Right atrium auricular region (tissue), 2 donors: Measurements from ENCODE around the gene COX6B2. TPM values are rescaled to one million over a fixed set of nuclear protein-coding genes. Genes with fewer than 3 reads are reported as not detected.

Source experiments
- DNase-seq: peaks from one replicate; pipeline ENCODE4 v3.0.0-alpha.2; 2019; ENCODE audit warnings: low spot score
- H3K27ac ChIP-seq, 2 donors: fragments of 200-600 bp; sonication (generic); 1 replicate in 1 of 2; 2 replicates in 1 of 2; pipeline ENCODE4 v1.5.1; 2016 to 2019
- H3K27me3 ChIP-seq, 2 donors: fragments of 200-600 bp; sonication (generic); one replicate each; pipeline versions ENCODE4 v1.5.1 to v1.6.0; 2017 to 2019
- H3K36me3 ChIP-seq: fragments of 200-600 bp; sonication (generic); one replicate; pipeline ENCODE4 v1.5.1; 2016
- H3K4me1 ChIP-seq, 2 donors: fragments of 200-600 bp; sonication (generic); one replicate each; pipeline versions ENCODE4 v1.5.1 to v1.6.0; 2017 to 2019
- H3K4me3 ChIP-seq, 2 donors: fragments of 200-600 bp; sonication (generic); 1 replicate in 1 of 2; 2 replicates in 1 of 2; pipeline ENCODE4 v1.5.1; 2017 to 2019; ENCODE audit warnings: mild to moderate bottlenecking in 1 of 2, moderate library complexity in 1 of 2
- H3K9me3 ChIP-seq, 2 donors: fragments of 200-600 bp; sonication (generic); one replicate each; pipeline ENCODE4 v1.5.1; 2019
- total RNA-seq, 2 donors: library from RNA; depleted of rRNA; stranded (reverse); fragments of >200 nt; gene quantifications; one replicate each; pipeline ENCODE4 v1.1.0, GENCODE V29; 2016
- TF ChIP-seq, protein P1 (sequence below), 2 donors: fragments of 200-600 bp; sonication (generic); IDR thresholded peaks; one replicate each; pipeline ENCODE4 v1.5.1; 2019; ENCODE audit warnings: antibody characterized with exemption in 2 of 2

Gene COX6B2
- total RNA-seq, 2 donors from 2014 or later, result not detected

DNA sequence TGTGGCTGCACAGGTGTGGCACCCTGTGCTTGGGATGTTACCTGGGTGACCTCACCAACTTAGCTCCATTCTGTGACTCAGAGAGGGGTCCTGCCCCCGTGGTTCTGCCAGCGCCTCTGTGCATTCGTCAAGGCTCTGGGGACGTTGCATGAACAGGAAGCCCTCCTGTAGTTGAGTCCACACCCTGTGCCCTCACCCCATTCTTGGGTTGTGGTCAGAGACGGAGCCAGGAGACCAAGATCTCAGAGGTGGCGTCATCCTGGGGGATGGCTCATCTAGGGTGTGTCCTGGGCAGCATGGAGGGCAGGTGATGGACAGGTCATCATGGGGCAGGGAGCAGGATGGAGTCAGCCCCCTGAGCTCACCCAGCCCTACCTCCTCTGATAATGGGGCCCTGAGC lies 2.5 kb downstream of the COX6B2 start:
- no peak overlapping the region for H3K4me3 ChIP-seq
- H3K4me1 ChIP-seq, result peaks cover 0 to 23% of the 10 kb centered on the region in 2 donors
- TF ChIP-seq, protein P1, sequence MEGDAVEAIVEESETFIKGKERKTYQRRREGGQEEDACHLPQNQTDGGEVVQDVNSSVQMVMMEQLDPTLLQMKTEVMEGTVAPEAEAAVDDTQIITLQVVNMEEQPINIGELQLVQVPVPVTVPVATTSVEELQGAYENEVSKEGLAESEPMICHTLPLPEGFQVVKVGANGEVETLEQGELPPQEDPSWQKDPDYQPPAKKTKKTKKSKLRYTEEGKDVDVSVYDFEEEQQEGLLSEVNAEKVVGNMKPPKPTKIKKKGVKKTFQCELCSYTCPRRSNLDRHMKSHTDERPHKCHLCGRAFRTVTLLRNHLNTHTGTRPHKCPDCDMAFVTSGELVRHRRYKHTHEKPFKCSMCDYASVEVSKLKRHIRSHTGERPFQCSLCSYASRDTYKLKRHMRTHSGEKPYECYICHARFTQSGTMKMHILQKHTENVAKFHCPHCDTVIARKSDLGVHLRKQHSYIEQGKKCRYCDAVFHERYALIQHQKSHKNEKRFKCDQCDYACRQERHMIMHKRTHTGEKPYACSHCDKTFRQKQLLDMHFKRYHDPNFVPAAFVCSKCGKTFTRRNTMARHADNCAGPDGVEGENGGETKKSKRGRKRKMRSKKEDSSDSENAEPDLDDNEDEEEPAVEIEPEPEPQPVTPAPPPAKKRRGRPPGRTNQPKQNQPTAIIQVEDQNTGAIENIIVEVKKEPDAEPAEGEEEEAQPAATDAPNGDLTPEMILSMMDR (IDR thresholded peaks at IDR 0.05), result no peak
- peaks cover 3% of the 10 kb centered on the region for H3K36me3 ChIP-seq
- DNase-seq, result no peak
- no peaks in the 10 kb centered on the region for H3K9me3 ChIP-seq
- H3K27me3 ChIP-seq, result peaks cover 21 to 33% of the 10 kb centered on the region in 2 donors
- H3K27ac ChIP-seq, result no peak overlapping the region

DNA sequence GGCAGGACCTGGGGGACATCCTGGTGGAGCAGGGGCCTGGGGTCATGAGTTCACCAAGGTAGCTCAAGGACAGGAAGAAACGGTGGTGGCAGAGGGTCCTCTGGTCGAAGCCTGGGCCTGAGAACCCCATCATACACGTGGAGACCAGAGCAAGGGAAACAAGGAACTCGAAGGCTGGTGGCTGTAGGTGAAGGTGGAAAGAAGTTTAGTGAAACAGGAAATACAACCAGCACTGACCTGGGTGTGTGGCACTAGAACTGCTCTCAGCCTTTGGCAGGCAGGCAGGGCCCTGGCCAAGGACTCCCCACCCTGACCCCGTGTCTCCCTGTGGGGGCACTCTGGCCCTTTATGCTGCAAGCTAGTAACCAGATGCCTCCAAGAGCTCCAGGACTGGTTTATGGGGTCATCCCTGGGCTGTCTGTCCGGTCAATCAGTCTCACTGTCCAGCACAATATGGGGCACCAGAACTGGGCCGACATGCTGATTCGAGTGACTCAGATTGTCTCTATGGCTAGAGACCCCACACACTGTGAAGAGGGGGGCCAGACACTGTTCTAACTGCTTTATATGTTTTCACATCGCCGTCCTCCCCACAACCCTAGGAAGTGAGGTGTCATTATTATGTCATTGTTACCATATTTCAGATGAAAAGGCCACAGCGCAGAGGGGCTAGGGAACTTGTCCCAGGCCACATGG lies 3.8 kb downstream of the COX6B2 start:
- H3K4me1 ChIP-seq, result peaks cover 0 to 29% of the 10 kb centered on the region in 2 donors
- no peak for DNase-seq
- peaks cover 21 to 33% of the 10 kb centered on the region in 2 donors for H3K27me3 ChIP-seq
- TF ChIP-seq, protein P1 (IDR thresholded peaks at IDR 0.05), result no peak
- peaks cover 4% of the 10 kb centered on the region for H3K36me3 ChIP-seq
- no peak overlapping the region for H3K27ac ChIP-seq
- H3K9me3 ChIP-seq, result no peaks in the 10 kb centered on the region
- no peak overlapping the region for H3K4me3 ChIP-seq

DNA sequence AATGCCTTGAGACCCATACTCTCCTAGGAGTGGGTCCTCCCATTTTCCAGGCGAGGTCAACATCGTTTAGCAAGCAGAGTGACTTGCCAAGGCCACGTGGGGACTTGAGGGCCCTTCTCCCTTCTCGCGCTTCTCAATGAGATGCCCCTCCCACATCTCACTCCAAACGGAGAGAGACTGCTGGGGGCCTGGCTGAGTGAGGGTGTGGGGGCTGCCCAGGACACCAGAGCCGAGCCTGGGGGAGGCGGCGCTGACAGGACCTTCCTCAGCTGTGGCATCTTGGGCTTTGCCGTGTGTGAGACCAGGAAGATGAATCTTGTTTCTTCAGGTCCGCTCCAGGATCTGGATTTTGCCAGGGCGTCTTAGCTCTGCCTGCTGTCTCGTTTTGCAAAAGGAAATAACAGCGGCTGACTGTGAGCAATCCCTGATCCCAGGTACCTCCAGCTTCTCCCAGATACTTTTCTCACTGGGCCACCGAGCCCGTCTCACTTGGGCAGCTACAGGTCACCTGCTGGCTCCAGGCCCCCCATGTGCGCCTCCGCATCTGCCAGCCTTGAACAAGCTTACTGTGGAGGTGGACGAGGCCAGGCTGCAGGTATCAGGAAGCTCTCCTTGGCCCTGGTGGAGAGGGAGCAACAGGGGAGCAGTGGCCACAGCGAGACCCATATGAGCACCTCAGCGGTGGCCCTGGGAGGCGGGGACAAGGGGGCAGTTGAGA lies 6.0 kb downstream of the COX6B2 start:
- peaks cover 0 to 14% of the 10 kb centered on the region in 2 donors for H3K4me1 ChIP-seq
- H3K27me3 ChIP-seq, result peaks cover 18 to 20% of the 10 kb centered on the region in 2 donors
- peaks cover 4% of the 10 kb centered on the region for H3K36me3 ChIP-seq
- H3K9me3 ChIP-seq, result no peaks in the 10 kb centered on the region
- H3K4me3 ChIP-seq, result no peak overlapping the region
- no peak overlapping the region for H3K27ac ChIP-seq
- DNase-seq, result no peak
- TF ChIP-seq, protein P1 (IDR thresholded peaks at IDR 0.05), result no peak

DNA sequence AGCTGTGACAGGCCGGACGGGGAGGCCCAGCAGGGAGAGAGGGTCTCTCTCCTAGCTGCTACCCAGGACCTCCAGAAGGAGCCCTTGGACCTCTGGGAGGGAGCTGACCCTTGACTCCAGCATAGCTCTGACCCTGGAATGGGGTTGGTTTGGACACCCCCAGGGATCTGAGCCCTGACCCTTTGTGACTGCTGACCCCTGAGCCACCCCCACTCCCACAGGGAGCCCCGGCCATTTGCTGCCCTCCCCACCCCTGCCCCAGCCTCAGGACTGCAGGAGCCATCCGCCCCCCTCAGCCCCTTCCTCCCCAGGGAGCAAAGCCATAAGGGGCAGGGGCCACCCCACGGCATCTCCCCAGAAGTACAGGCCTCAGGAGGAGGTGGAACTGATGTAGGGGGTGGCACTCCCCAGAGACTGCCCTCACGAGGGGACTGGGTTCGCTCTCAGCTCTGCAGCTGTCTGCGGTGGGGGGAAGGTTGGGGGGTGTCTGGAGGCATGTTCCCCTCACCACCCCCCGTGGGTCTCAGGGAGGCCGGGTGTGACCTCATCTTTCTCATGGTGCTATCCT lies 7.0 kb downstream of the COX6B2 start:
- peaks cover 9 to 11% of the 10 kb centered on the region in 2 donors for H3K27me3 ChIP-seq
- H3K4me1 ChIP-seq, result peaks cover 0 to 9% of the 10 kb centered on the region in 2 donors
- TF ChIP-seq, protein P1 (IDR thresholded peaks at IDR 0.05), result no peak
- H3K4me3 ChIP-seq, result no peak overlapping the region
- no peak for DNase-seq
- no peak overlapping the region for H3K27ac ChIP-seq
- peaks cover 10% of the 10 kb centered on the region for H3K36me3 ChIP-seq
- H3K9me3 ChIP-seq, result no peaks in the 10 kb centered on the region

DNA sequence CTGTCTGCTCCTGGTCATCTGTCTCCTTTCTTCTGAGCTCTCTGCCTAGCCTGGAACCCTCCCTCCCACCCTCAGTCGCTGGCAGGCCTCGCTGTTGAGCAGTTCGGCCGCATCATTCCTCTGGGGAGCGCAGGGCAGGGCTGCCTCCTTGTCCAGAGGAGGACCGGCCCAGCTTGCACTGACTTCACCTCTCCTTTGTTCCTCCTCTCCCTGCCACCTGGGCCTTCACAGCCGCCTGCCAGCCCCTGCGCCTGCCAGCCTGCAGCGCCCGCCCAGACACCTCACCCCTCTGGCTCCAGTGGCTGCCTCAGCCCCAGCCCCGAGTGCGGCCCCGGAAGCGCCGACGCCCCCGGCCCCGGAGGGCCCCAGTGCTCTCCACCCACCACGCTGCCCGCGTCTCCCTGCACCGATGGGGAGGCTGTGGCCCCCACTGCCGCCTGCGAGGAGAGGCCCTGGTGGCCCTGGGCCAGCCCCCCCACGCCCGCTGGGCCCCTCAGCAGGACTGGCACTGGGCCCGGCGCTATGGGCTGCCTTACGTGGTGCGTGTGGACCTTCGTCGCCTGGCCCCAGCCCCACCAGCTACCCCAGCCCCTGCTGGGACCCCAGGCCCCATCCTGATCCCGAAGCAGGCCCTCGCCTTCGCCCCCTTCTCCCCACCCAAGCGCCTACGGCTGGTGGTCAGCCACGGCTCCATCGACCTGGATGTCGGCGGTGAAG lies 7.6 kb downstream of the COX6B2 start:
- H3K27ac ChIP-seq, result no peak overlapping the region
- peaks cover 0 to 9% of the 10 kb centered on the region in 2 donors for H3K4me1 ChIP-seq
- TF ChIP-seq, protein P1 (IDR thresholded peaks at IDR 0.05), result no peak
- H3K27me3 ChIP-seq, result peaks cover 3 to 5% of the 10 kb centered on the region in 2 donors
- H3K9me3 ChIP-seq, result no peaks in the 10 kb centered on the region
- H3K36me3 ChIP-seq, result peaks cover 14% of the 10 kb centered on the region
- no peak for DNase-seq
- no peak overlapping the region for H3K4me3 ChIP-seq
